Esophagus squamous epithelium (tissue), 4 donors: Measurements from ENCODE around the gene EGLN1.

Experiments used
- POLR2A ChIP-seq, 4 donors: fragments of 450-650 bp; IDR thresholded peaks; one replicate each; pipeline ENCODE4 v1.6.1; 2017; ENCODE audit warnings: antibody characterized with exemption in 4 of 4, mild to moderate bottlenecking in 4 of 4, moderate library complexity in 3 of 4
- TF ChIP-seq, protein P1 (sequence below), 6 experiments: fragments of 450-650 bp in 4 of 6; fragments of 200-600 bp in 2 of 6; sonication (generic) in 2 of 6; IDR thresholded peaks; one replicate each; pipeline ENCODE4 v1.5.1; 2016 to 2019; ENCODE audit warnings: antibody characterized with exemption in 6 of 6, mild to moderate bottlenecking in 4 of 6, moderate library complexity in 4 of 6

DNA sequence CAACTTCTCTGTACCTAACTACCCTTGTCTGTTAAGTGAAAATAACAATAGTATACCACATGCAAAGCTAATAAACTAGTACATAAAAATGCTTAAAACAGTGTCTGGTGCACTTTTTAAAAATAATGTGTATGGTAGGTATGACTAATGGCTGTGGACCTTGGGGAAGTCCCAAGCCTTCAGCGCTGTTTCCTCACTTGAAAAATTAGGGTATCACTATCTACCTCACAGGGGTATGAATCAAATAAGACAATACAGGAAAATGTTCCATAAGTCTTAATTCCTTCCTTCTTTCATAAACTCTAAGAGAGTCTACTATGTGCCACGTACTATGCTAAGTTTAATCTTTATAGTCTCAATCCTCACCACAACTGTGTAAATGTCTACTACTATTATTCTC is 32.0 kb downstream of the EGLN1 start:
- no peak for TF ChIP-seq POLR2A (IDR thresholded peaks at IDR 0.05)
- TF ChIP-seq, protein P1, sequence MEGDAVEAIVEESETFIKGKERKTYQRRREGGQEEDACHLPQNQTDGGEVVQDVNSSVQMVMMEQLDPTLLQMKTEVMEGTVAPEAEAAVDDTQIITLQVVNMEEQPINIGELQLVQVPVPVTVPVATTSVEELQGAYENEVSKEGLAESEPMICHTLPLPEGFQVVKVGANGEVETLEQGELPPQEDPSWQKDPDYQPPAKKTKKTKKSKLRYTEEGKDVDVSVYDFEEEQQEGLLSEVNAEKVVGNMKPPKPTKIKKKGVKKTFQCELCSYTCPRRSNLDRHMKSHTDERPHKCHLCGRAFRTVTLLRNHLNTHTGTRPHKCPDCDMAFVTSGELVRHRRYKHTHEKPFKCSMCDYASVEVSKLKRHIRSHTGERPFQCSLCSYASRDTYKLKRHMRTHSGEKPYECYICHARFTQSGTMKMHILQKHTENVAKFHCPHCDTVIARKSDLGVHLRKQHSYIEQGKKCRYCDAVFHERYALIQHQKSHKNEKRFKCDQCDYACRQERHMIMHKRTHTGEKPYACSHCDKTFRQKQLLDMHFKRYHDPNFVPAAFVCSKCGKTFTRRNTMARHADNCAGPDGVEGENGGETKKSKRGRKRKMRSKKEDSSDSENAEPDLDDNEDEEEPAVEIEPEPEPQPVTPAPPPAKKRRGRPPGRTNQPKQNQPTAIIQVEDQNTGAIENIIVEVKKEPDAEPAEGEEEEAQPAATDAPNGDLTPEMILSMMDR (IDR thresholded peaks at IDR 0.05): no peak
